Tibial nerve (tissue), 4 donors: ENCODE measurements around the gene KDM4D. TPM values are rescaled to one million over a fixed set of nuclear protein-coding genes. Genes with fewer than 3 reads are reported as not detected.

Source experiments
- DNase-seq, 2 donors: peaks; one replicate each; pipeline ENCODE4 v3.0.0-alpha.2; 2019; ENCODE audit warnings: low spot score in 2 of 2
- H3K27ac ChIP-seq, 4 donors: fragments of 200-600 bp; sonication (generic) in 3 of 4; one replicate each; pipeline ENCODE4 v1.5.1; 2017 to 2019; ENCODE audit warnings: mild to moderate bottlenecking in 1 of 4
- H3K27me3 ChIP-seq, 2 donors: fragments of 200-600 bp; sonication (generic) in 1 of 2; one replicate each; pipeline versions ENCODE4 v1.5.1 to v1.6.0; 2017 to 2019
- H3K36me3 ChIP-seq, 3 donors: fragments of 200-600 bp; sonication (generic); one replicate each; pipeline ENCODE4 v1.5.1; 2018 to 2019
- H3K4me1 ChIP-seq, 4 donors: fragments of 200-600 bp; sonication (generic) in 3 of 4; one replicate each; pipeline ENCODE4 v1.5.1; 2017 to 2019
- H3K4me3 ChIP-seq, 4 donors: fragments of 200-600 bp; sonication (generic) in 3 of 4; one replicate each; pipeline ENCODE4 v1.5.1; 2017 to 2019; ENCODE audit warnings: mild to moderate bottlenecking in 1 of 4, moderate library complexity in 1 of 4
- H3K9me3 ChIP-seq, 4 donors: fragments of 200-600 bp; sonication (generic) in 3 of 4; one replicate each; pipeline ENCODE4 v1.5.1; 2017 to 2019
- EP300 ChIP-seq, 2 donors: sonication (generic); formaldehyde crosslinking; IDR thresholded peaks; one replicate each; pipeline ENCODE4 v1.6.1; 2017; ENCODE audit warnings: antibody characterized with exemption in 2 of 2, mild to moderate bottlenecking in 1 of 2
- POLR2A ChIP-seq, 2 donors: fragments of 450-650 bp; IDR thresholded peaks; one replicate each; pipeline ENCODE4 v1.6.1; 2017; ENCODE audit warnings: antibody characterized with exemption in 2 of 2, mild to moderate bottlenecking in 2 of 2, moderate library complexity in 2 of 2
- WGBS, 2 donors: methylation state at CpG; one replicate each; pipeline ENCODE4 v1.1.5; 2018; 5-methylcytosine and 5-hydroxymethylcytosine counted together
- total RNA-seq, 4 donors: library from RNA; depleted of rRNA; stranded (reverse); fragments of >200 nt; gene quantifications; one replicate each; pipeline ENCODE4 v1.1.0, GENCODE V29; 2016
- TF ChIP-seq, protein P1 (sequence below), 5 experiments: fragments of 200-600 bp in 3 of 5; fragments of 450-650 bp in 2 of 5; sonication (generic) in 3 of 5; IDR thresholded peaks; one replicate each; pipeline ENCODE4 v1.5.1; 2016 to 2019; ENCODE audit warnings: antibody characterized with exemption in 5 of 5, mild to moderate bottlenecking in 3 of 5, moderate library complexity in 2 of 5

The KDM4D gene
- total RNA-seq, 4 donors from 2014 or later = 0.63 to 4.8 (median 1.3) TPM

GRCh38 chr11:94956963-94957362 lies 16.5 kb upstream of the KDM4D start:
- DNase-seq = no peak
- H3K4me1 ChIP-seq = peaks cover 0 to 6% (median 0%) of the 10 kb centered on the region in 4 donors
- H3K9me3 ChIP-seq = peaks cover 0 to 7% (median 0%) of the 10 kb centered on the region in 4 donors
- no peaks in the 10 kb centered on the region for H3K27me3 ChIP-seq
- no peak overlapping the region for H3K4me3 ChIP-seq
- peaks cover 0 to 58% (median 0%) of the 10 kb centered on the region in 3 donors for H3K36me3 ChIP-seq
- 55 to 62% methylated on average over 4 of the region's 4 CpGs for WGBS, 2 donors
- no peak for TF ChIP-seq POLR2A (IDR thresholded peaks at IDR 0.05)
- TF ChIP-seq, protein P1, sequence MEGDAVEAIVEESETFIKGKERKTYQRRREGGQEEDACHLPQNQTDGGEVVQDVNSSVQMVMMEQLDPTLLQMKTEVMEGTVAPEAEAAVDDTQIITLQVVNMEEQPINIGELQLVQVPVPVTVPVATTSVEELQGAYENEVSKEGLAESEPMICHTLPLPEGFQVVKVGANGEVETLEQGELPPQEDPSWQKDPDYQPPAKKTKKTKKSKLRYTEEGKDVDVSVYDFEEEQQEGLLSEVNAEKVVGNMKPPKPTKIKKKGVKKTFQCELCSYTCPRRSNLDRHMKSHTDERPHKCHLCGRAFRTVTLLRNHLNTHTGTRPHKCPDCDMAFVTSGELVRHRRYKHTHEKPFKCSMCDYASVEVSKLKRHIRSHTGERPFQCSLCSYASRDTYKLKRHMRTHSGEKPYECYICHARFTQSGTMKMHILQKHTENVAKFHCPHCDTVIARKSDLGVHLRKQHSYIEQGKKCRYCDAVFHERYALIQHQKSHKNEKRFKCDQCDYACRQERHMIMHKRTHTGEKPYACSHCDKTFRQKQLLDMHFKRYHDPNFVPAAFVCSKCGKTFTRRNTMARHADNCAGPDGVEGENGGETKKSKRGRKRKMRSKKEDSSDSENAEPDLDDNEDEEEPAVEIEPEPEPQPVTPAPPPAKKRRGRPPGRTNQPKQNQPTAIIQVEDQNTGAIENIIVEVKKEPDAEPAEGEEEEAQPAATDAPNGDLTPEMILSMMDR (IDR thresholded peaks at IDR 0.05) = no peak
- no peak for TF ChIP-seq EP300 (IDR thresholded peaks at IDR 0.05)
- H3K27ac ChIP-seq = no peak overlapping the region

- no peak overlapping the region for H3K4me3 ChIP-seq
- H3K9me3 ChIP-seq = peaks cover 0 to 7% (median 0%) of the 10 kb centered on the region in 4 donors
- WGBS, 2 donors = 37 to 39% methylated on average over 2 of the region's 2 CpGs
- TF ChIP-seq POLR2A (IDR thresholded peaks at IDR 0.05) (no peak), EP300 (IDR thresholded peaks at IDR 0.05) (no peak)
- TF ChIP-seq, protein P1 (IDR thresholded peaks at IDR 0.05) = no peak
- H3K27ac ChIP-seq = peak overlapping the region in 1 of 4 donors; percentile 32
- H3K36me3 ChIP-seq = peaks cover 0 to 71% (median 0%) of the 10 kb centered on the region in 3 donors
- no peak for DNase-seq
- peaks cover 0 to 6% (median 0%) of the 10 kb centered on the region in 4 donors for H3K4me1 ChIP-seq
- no peaks in the 10 kb centered on the region for H3K27me3 ChIP-seq
Observed at GRCh38 chr11:94958121-94958696, 15.3 kb upstream of the KDM4D start.

- H3K4me1 ChIP-seq = peaks cover 0 to 6% (median 0%) of the 10 kb centered on the region in 4 donors
- H3K4me3 ChIP-seq = no peak overlapping the region
- no peak for DNase-seq
- TF ChIP-seq, protein P1 (IDR thresholded peaks at IDR 0.05) = no peak
- TF ChIP-seq EP300 (IDR thresholded peaks at IDR 0.05) (no peak), POLR2A (IDR thresholded peaks at IDR 0.05) (no peak)
- H3K27ac ChIP-seq = no peak overlapping the region
- 70 to 76% methylated on average over 2 of the region's 2 CpGs for WGBS, 2 donors
- H3K9me3 ChIP-seq = peaks cover 0 to 7% (median 0%) of the 10 kb centered on the region in 4 donors
- H3K36me3 ChIP-seq = peaks cover 0 to 80% (median 7%) of the 10 kb centered on the region in 3 donors
- H3K27me3 ChIP-seq = no peaks in the 10 kb centered on the region
Observed at GRCh38 chr11:94959179-94959578, 14.3 kb upstream of the KDM4D start.

GRCh38 chr11:94960488-94960887 lies 13.0 kb upstream of the KDM4D start:
- no peak overlapping the region for H3K27ac ChIP-seq
- peaks cover 0 to 6% (median 0%) of the 10 kb centered on the region in 4 donors for H3K4me1 ChIP-seq
- H3K27me3 ChIP-seq = no peaks in the 10 kb centered on the region
- H3K4me3 ChIP-seq = no peak overlapping the region
- WGBS, 2 donors = 88 to 90% methylated on average over 2 of the region's 2 CpGs
- TF ChIP-seq POLR2A (IDR thresholded peaks at IDR 0.05) = no peak
- no peak for TF ChIP-seq EP300 (IDR thresholded peaks at IDR 0.05)
- TF ChIP-seq, protein P1 (IDR thresholded peaks at IDR 0.05) = no peak
- H3K36me3 ChIP-seq = peaks cover 3 to 93% (median 7%) of the 10 kb centered on the region in 3 donors
- DNase-seq = no peak
- H3K9me3 ChIP-seq = peaks cover 0 to 7% (median 0%) of the 10 kb centered on the region in 4 donors

GRCh38 chr11:94961255-94961654 lies 12.3 kb upstream of the KDM4D start:
- Histone ChIP-seq H3K27ac (no peak overlapping the region), H3K9me3 (peaks cover 0 to 7% (median 0%) of the 10 kb centered on the region in 4 donors), H3K4me3 (no peak overlapping the region), H3K36me3 (peaks cover 3 to 98% (median 7%) of the 10 kb centered on the region in 3 donors), H3K4me1 (peaks cover 0 to 6% (median 0%) of the 10 kb centered on the region in 4 donors), H3K27me3 (no peaks in the 10 kb centered on the region)
- TF ChIP-seq, protein P1 (IDR thresholded peaks at IDR 0.05) = no peak
- TF ChIP-seq POLR2A (IDR thresholded peaks at IDR 0.05) = no peak
- TF ChIP-seq EP300 (IDR thresholded peaks at IDR 0.05) = no peak
- no peak for DNase-seq
- 84 to 90% methylated on average over 1 of the region's 1 CpG for WGBS, 2 donors
